Measurements from ENCODE around the gene RGL1. TPM values are rescaled to one million over a fixed set of nuclear protein-coding genes. Genes with fewer than 3 reads are reported as not detected.
A peak's percentile ranks its signal among the peaks of the same experiment; 100 is the strongest.

The RGL1 gene
- total and polyA plus RNA-seq, 2 donors (not counting 3 experiments of a cell fraction or from before 2014, with no cell fraction given) = 19.8 to 35.3 TPM

- TF ChIP-seq FOS (IDR thresholded peaks at IDR 0.05; ENCODE audit: borderline replicate concordance, insufficient read depth, low read length) (peak; percentile 97), GATA2 (IDR thresholded peaks at IDR 0.05; ENCODE audit: insufficient read depth, insufficient read length, low read depth, low read length) (peak; percentile 100), JUN (IDR thresholded peaks at IDR 0.05; ENCODE audit: borderline replicate concordance, insufficient read depth, insufficient read length, low read depth) (peak; percentile 98), EZH2 (IDR thresholded peaks at IDR 0.05; ENCODE audit: borderline replicate concordance, low read depth, low read length, severe bottlenecking) (no peak), MYC (IDR thresholded peaks at IDR 0.05; ENCODE audit: low read depth, low read length) (peak; percentile 74), POLR2A (IDR thresholded peaks at IDR 0.05; ENCODE audit: low read depth, low read length) (peak; percentile 54), POLR2AphosphoS5 (IDR thresholded peaks at IDR 0.05; ENCODE audit: insufficient read depth, low read depth, low read length) (peak; percentile 88)
- TF ChIP-seq, protein P1, sequence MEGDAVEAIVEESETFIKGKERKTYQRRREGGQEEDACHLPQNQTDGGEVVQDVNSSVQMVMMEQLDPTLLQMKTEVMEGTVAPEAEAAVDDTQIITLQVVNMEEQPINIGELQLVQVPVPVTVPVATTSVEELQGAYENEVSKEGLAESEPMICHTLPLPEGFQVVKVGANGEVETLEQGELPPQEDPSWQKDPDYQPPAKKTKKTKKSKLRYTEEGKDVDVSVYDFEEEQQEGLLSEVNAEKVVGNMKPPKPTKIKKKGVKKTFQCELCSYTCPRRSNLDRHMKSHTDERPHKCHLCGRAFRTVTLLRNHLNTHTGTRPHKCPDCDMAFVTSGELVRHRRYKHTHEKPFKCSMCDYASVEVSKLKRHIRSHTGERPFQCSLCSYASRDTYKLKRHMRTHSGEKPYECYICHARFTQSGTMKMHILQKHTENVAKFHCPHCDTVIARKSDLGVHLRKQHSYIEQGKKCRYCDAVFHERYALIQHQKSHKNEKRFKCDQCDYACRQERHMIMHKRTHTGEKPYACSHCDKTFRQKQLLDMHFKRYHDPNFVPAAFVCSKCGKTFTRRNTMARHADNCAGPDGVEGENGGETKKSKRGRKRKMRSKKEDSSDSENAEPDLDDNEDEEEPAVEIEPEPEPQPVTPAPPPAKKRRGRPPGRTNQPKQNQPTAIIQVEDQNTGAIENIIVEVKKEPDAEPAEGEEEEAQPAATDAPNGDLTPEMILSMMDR (IDR thresholded peaks at IDR 0.05; ENCODE audit: extremely low read depth in 1 of 2, insufficient read depth in 1 of 2, low read depth in 1 of 2, low read length in 2 of 2) = peak; percentile 68 to 74
- TF ChIP-seq, protein P2, sequence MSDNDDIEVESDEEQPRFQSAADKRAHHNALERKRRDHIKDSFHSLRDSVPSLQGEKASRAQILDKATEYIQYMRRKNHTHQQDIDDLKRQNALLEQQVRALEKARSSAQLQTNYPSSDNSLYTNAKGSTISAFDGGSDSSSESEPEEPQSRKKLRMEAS (IDR thresholded peaks at IDR 0.05; ENCODE audit: insufficient read depth, insufficient read length) = peak; percentile 89
- POLR2A ChIA-PET = interaction anchor here (1.0 to 1.5 kb wide), 4 partner anchors 109 to 260 kb away, joined by 3 to 4 read pairs (median 4); partner anchors contain the start of gene RGL1
Observed at GRCh38 chr1:183915625-183916510, 110.9 kb downstream of the RGL1 start.

More at GRCh38 chr1:183915625-183916510, 110.9 kb downstream of the RGL1 start:
- Histone ChIP-seq H3K36me3 (ENCODE audit: control insufficient read depth in 2 of 2, extremely low read depth in 1 of 2, insufficient read depth in 2 of 2, low read length in 2 of 2) (peaks cover 6 to 16% of the 10 kb centered on the region in 2 experiments), H3K27ac (ENCODE audit: insufficient read depth, low read depth, low read length) (peak overlapping the region; percentile 59), H3K9ac (replicated peaks; ENCODE audit: extremely low read depth, insufficient read depth, low read length) (peak overlapping the region; percentile 69), H3K79me2 (ENCODE audit: control insufficient read depth, insufficient read depth, low read length) (no peaks in the 10 kb centered on the region), H3K9me1 (replicated peaks; ENCODE audit: control insufficient read depth, extremely low read depth, insufficient read depth, low read length) (no peaks in the 10 kb centered on the region), H3K27me3 (ENCODE audit: control insufficient read depth in 2 of 2, insufficient read depth in 2 of 2, low read length in 2 of 2) (no peaks in the 10 kb centered on the region), H4K20me1 (replicated peaks; ENCODE audit: control insufficient read depth, extremely low read depth, insufficient read depth, low read length) (no peaks in the 10 kb centered on the region), H2AFZ (ENCODE audit: low read depth, low read length) (peak overlapping the region; percentile 5), H3K9me3 (replicated peaks; ENCODE audit: control insufficient read depth, insufficient read depth, low read length) (no peaks in the 10 kb centered on the region), H3K4me2 (ENCODE audit: insufficient read depth, low read length) (peak overlapping the region; percentile 57), H3K4me1 (ENCODE audit: control insufficient read depth, extremely low read depth, insufficient read depth, low read length) (peaks cover 32% of the 10 kb centered on the region), H3K4me3 (replicated peaks in 1 of 3; ENCODE audit: insufficient read depth in 1 of 3, low read depth in 1 of 3, low read length in 3 of 3) (no peak overlapping the region)
- CTCF ChIA-PET = interaction anchor here (0.6 to 5.1 kb wide), 82 partner anchors 8 to 776 kb away, joined by 3 to 307 read pairs (median 5); partner anchors contain the start of genes APOBEC4, ARPC5, RGL1 and TSEN15
- DNase-seq (ENCODE audit: low read depth, low spot score) (peak; percentile 97), FAIRE-seq (peak; percentile 94)
- dilution Hi-C loops (cut with MboI; ENCODE audit: extremely low pct_ligation_motif_present, low sequenced_read_pairs) = no loop called here
- BruUV-seq (replicated peaks) = TSS peak; percentile 66
- intact Hi-C loops (cut with micrococcal nuclease) = loop anchor here (1.0 to 5.0 kb wide), 12 partner anchors 28 to 746 kb away; partner anchors contain the start of genes ARPC5 and RGL1

Measured in endothelial cell of umbilical vein (primary cell).